Calu3 (cell line): ENCODE data around the gene MED27. TPM values are rescaled to one million over a fixed set of nuclear protein-coding genes. Genes with fewer than 3 reads are reported as not detected.

Experiments used
- BruUV-seq: library from RNA; stranded (reverse); fragments of 400-500 nt; replicated peaks from 2 replicates; lab custom pipeline; 2021; lab: Mats Ljungman, UMichigan
- CTCF ChIA-PET: fragments of 300-600 bp; sonication (Branson Sonifier 250); formaldehyde crosslinking; loops from one replicate; lab custom pipeline; 2022; ENCODE audit warnings: antibody characterized with exemption; lab: Charles Lee
- DNase-seq: peaks from one replicate; pipeline ENCODE4 v3.0.0; 2022
- H3K27ac Mint-ChIP-seq: one replicate; pipeline ENCODE4 v1.8.0; 2022; ENCODE audit warnings: mixed read lengths; ENCODE audit not compliant: unreplicated experiment
- H3K27me3 Mint-ChIP-seq: one replicate; pipeline ENCODE4 v1.8.0; 2022; ENCODE audit warnings: mixed read lengths; ENCODE audit not compliant: unreplicated experiment
- H3K36me3 Mint-ChIP-seq: one replicate; pipeline ENCODE4 v1.8.0; 2022; ENCODE audit warnings: mild to moderate bottlenecking, moderate library complexity, mixed read lengths; ENCODE audit not compliant: insufficient read depth, unreplicated experiment
- H3K4me1 Mint-ChIP-seq: one replicate; pipeline ENCODE4 v1.8.0; 2022; ENCODE audit warnings: mild to moderate bottlenecking, low read depth, mixed read lengths; ENCODE audit not compliant: unreplicated experiment
- H3K4me3 Mint-ChIP-seq: one replicate; pipeline ENCODE4 v1.8.0; 2022; ENCODE audit warnings: mild to moderate bottlenecking, low read depth, moderate library complexity, mixed read lengths; ENCODE audit not compliant: unreplicated experiment
- H3K9me3 Mint-ChIP-seq: one replicate; pipeline ENCODE4 v1.8.0; 2022; ENCODE audit warnings: low read depth, mixed read lengths; ENCODE audit not compliant: unreplicated experiment
- intact Hi-C: fragments of 100-400 bp; cut with micrococcal nuclease; formaldehyde crosslinking; loops from one replicate; pipeline ENCODE4 v1.10.0; 2022; ENCODE audit not compliant: unreplicated experiment
- total RNA-seq: library from RNA; stranded (reverse); gene quantifications from 2 replicates; pipeline ENCODE4 v1.2.3, GENCODE V29; 2022
- TF ChIP-seq, protein P1 (sequence below): fragments of 200-600 bp; IDR thresholded peaks from one replicate; pipeline ENCODE4 v1.8.0; 2022; ENCODE audit warnings: antibody characterized with exemption; ENCODE audit not compliant: unreplicated experiment

MED27 gene
- total RNA-seq, 1 experiment from 2014 or later = 19.3 TPM

DNA sequence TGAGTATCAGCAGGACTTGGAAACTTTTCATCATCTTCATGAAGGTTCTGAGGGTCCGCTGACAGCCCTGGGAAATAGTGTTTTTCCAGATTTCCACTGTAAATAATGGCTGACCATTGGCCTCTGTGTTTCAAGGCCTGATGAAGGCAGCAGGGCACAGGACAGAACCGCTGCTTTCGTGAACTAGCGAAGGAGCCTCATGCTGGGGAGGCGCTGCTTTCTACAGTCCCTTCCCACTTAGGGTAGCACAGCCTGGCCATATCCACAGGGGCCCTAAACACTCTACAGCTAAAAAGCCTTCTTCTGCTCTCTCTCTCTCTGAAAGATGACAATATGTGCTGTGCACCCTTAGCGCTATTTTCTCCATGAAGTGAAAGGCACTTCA lies 118.2 kb downstream of the MED27 start:
- intact Hi-C loops = no loop called here
- CTCF ChIA-PET = no interaction called here

DNA sequence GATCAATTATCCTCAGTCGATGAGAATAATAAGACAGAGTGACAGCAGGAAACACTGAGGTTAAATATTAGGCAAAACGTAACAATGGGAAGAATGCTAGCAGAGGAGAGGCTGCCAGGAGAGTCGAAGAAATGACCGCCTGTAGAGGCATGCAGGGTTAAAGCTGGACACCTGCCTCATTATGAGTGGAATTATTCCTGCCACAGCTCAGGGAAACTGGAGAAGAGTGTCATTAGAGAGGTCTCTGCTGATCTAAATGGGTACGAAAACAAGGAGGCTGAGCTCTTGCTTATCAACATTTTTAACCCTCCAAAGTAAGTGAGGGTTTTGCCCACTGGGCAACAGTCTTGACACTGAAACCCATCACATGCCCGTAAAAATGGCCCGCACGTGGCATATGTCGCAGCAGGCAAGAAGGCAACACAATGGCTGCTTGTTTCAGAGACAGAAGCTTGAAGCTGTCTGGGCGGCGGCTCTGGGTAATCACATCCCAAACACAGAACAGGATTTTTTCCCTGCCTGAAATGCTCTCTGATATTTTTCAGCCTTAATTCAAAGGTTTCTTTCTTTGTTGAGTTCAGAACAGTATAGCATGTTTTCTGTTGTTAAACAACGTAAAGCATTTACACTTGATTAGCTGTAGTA lies 118.7 kb downstream of the MED27 start:
- H3K27ac Mint-ChIP-seq = no peak overlapping the region
- intact Hi-C loops = no loop called here
- CTCF ChIA-PET = no interaction called here
- H3K4me1 Mint-ChIP-seq = no peaks in the 10 kb centered on the region
- H3K9me3 Mint-ChIP-seq = no peaks in the 10 kb centered on the region
- TF ChIP-seq, protein P1, sequence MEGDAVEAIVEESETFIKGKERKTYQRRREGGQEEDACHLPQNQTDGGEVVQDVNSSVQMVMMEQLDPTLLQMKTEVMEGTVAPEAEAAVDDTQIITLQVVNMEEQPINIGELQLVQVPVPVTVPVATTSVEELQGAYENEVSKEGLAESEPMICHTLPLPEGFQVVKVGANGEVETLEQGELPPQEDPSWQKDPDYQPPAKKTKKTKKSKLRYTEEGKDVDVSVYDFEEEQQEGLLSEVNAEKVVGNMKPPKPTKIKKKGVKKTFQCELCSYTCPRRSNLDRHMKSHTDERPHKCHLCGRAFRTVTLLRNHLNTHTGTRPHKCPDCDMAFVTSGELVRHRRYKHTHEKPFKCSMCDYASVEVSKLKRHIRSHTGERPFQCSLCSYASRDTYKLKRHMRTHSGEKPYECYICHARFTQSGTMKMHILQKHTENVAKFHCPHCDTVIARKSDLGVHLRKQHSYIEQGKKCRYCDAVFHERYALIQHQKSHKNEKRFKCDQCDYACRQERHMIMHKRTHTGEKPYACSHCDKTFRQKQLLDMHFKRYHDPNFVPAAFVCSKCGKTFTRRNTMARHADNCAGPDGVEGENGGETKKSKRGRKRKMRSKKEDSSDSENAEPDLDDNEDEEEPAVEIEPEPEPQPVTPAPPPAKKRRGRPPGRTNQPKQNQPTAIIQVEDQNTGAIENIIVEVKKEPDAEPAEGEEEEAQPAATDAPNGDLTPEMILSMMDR = no peak
- no peak for DNase-seq
- H3K4me3 Mint-ChIP-seq = no peak overlapping the region
- H3K36me3 Mint-ChIP-seq = no peaks in the 10 kb centered on the region
- H3K27me3 Mint-ChIP-seq = no peaks in the 10 kb centered on the region
- BruUV-seq = no TSS peak

More for the DNA sequence above, 118.2 kb downstream of the MED27 start:
- Mint-ChIP-seq H3K4me1 (no peaks in the 10 kb centered on the region), H3K36me3 (no peaks in the 10 kb centered on the region), H3K27ac (no peak overlapping the region), H3K4me3 (no peak overlapping the region), H3K9me3 (no peaks in the 10 kb centered on the region), H3K27me3 (no peaks in the 10 kb centered on the region)
- TF ChIP-seq, protein P1 = no peak
- BruUV-seq = no TSS peak
- DNase-seq = no peak

DNA sequence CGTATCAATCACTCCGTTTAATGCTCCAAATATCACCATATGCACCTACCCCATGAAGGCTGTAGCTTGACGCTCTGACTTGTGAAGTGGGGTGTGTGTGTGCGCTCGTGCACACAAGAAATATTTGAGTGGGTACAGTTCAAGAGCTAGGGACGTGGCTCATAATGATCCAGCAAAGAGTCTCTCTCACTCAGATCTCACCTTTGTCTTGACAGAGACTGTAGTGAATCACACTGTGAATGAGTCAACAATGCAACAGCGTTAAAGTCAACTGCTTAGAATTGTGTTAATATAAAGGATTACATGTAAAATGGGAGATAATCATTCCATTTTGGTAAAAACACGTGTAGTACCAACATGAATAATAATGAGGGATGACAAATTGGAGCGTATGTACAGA lies 119.4 kb downstream of the MED27 start:
- BruUV-seq = no TSS peak
- H3K9me3 Mint-ChIP-seq = no peaks in the 10 kb centered on the region
- TF ChIP-seq, protein P1 = no peak
- no peaks in the 10 kb centered on the region for H3K27me3 Mint-ChIP-seq
- intact Hi-C loops = no loop called here
- DNase-seq = no peak
- CTCF ChIA-PET = no interaction called here
- H3K27ac Mint-ChIP-seq = no peak overlapping the region
- no peak overlapping the region for H3K4me3 Mint-ChIP-seq
- H3K36me3 Mint-ChIP-seq = no peaks in the 10 kb centered on the region
- no peaks in the 10 kb centered on the region for H3K4me1 Mint-ChIP-seq

DNA sequence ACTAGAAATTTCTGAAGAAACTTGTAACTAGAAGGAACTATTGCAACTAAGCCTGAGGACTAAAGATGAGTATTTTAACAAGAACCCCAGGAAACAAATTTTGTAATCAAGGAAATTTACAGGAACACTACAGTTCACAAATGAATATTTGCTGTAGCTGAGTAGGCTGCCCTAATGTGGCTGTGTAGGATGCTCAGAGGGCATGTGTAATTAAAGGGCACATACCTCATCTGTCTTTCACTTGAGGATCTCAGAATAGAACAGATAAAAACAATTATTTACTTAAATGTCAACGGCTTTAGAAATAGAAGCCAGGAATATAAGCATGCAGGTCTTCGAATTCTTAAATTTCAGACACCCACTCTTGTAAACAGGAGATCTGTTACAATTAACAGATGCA lies 119.8 kb downstream of the MED27 start:
- no peak for DNase-seq
- no TSS peak for BruUV-seq
- H3K9me3 Mint-ChIP-seq = no peaks in the 10 kb centered on the region
- H3K4me3 Mint-ChIP-seq = no peak overlapping the region
- intact Hi-C loops = no loop called here
- TF ChIP-seq, protein P1 = no peak
- no peaks in the 10 kb centered on the region for H3K4me1 Mint-ChIP-seq
- CTCF ChIA-PET = no interaction called here
- H3K36me3 Mint-ChIP-seq = no peaks in the 10 kb centered on the region
- H3K27me3 Mint-ChIP-seq = no peaks in the 10 kb centered on the region
- H3K27ac Mint-ChIP-seq = no peak overlapping the region
